Measurements from ENCODE around the gene CDRT4. TPM values are rescaled to one million over a fixed set of nuclear protein-coding genes. Genes with fewer than 3 reads are reported as not detected.

The CDRT4 gene
- total and polyA plus RNA-seq, 10 of the 15 experiments (the other 5 are each of a cell fraction or from before 2014, with no cell fraction given): 0.11 to 1.3 (median 0.51) TPM; not detected in 3

DNA sequence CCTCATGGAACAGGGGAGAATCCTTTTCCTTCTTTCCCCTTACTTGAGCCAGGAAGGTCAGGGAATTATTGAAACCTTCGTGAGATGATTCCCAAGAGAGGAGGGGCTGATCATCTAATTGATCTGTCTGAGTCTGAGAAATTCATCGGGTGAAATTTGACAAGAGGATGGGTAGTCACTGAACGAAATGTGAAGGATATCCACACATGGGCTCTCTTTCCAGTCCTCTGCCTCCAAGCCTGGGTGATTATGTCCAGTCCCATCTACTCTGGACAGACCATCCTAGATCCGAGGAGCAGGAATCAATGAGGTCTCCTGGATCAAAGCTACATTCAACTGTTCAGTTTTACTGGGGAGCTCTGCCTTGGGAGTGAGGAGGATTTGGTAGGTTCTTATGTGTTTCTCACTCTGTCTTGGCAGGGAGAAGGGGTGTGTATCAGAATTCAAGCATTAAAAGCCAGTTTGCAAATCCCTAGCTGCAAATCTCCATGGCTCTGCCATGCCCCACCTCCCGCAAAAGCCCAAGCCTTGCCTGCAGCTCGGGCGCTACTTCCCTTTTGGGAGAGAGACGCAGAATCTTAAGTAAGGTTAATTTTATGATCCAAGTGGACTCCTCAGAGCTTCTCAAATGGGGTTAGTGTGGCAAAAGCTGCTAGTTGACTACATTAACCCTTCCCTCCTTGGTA lies 78.9 kb downstream of the CDRT4 start:
- CTCF ChIA-PET: no interaction called here
- BruUV-seq (replicated peaks): no TSS peak
- in situ Hi-C loops (cut with MboI): no loop called here

More for the DNA sequence above, 78.9 kb downstream of the CDRT4 start:
- Histone ChIP-seq H3K4me2 (ENCODE audit: control insufficient read depth, insufficient read depth) (no peak overlapping the region), H3K9me3 (replicated peaks; ENCODE audit: control insufficient read depth, insufficient read depth, low read length) (no peaks in the 10 kb centered on the region), H3K79me2 (ENCODE audit: control insufficient read depth, insufficient read depth, low read length) (no peaks in the 10 kb centered on the region), H3K36me3 (ENCODE audit: control insufficient read depth in 2 of 2, insufficient read depth in 2 of 2, low read length in 1 of 2) (no peaks in the 10 kb centered on the region), H3K4me1 (ENCODE audit: control insufficient read depth, insufficient read depth, low read length) (no peaks in the 10 kb centered on the region), H3K27me3 (replicated peaks in 1 of 2; ENCODE audit: control insufficient read depth in 2 of 2, insufficient read depth in 2 of 2, low read length in 1 of 2) (no peaks in the 10 kb centered on the region), H3K27ac (ENCODE audit: control insufficient read depth, insufficient read depth) (no peak overlapping the region), H3K4me3 (no peak overlapping the region), H3K9ac (ENCODE audit: control insufficient read depth, insufficient read depth, low read length) (no peak overlapping the region), H2AFZ (ENCODE audit: control insufficient read depth, low read depth, low read length) (no peak overlapping the region), H4K20me1 (ENCODE audit: control insufficient read depth, insufficient read depth) (no peaks in the 10 kb centered on the region)
- ChIA-PET SMC1A (ENCODE audit: uncharacterized antibody, unreplicated experiment) (no interaction called here), POLR2A (no interaction called here), RAD21 (ENCODE audit: unreplicated experiment) (no interaction called here)
- no peak for ATAC-seq
- TF ChIP-seq KAT2A (conservative IDR thresholded peaks at IDR 0.05; ENCODE audit: control insufficient read depth, low read depth, low read length) (no peak), WRNIP1 (IDR thresholded peaks at IDR 0.05; ENCODE audit: borderline replicate concordance, low read depth, low read length) (no peak), GATAD2B (conservative IDR thresholded peaks at IDR 0.05; ENCODE audit: low read depth) (no peak), ATF2 (IDR thresholded peaks at IDR 0.05; ENCODE audit: low read length) (no peak), CEBPB (IDR thresholded peaks at IDR 0.05; ENCODE audit: borderline replicate concordance in 1 of 2, low read depth in 2 of 2, low read length in 2 of 2) (no peak), ZBTB4 (CRISPR knock-in tag; IDR thresholded peaks at IDR 0.05) (no peak), RAD21 (IDR thresholded peaks at IDR 0.05; ENCODE audit: insufficient read depth, low read depth, low read length) (no peak)
- TF ChIP-seq, protein P1, sequence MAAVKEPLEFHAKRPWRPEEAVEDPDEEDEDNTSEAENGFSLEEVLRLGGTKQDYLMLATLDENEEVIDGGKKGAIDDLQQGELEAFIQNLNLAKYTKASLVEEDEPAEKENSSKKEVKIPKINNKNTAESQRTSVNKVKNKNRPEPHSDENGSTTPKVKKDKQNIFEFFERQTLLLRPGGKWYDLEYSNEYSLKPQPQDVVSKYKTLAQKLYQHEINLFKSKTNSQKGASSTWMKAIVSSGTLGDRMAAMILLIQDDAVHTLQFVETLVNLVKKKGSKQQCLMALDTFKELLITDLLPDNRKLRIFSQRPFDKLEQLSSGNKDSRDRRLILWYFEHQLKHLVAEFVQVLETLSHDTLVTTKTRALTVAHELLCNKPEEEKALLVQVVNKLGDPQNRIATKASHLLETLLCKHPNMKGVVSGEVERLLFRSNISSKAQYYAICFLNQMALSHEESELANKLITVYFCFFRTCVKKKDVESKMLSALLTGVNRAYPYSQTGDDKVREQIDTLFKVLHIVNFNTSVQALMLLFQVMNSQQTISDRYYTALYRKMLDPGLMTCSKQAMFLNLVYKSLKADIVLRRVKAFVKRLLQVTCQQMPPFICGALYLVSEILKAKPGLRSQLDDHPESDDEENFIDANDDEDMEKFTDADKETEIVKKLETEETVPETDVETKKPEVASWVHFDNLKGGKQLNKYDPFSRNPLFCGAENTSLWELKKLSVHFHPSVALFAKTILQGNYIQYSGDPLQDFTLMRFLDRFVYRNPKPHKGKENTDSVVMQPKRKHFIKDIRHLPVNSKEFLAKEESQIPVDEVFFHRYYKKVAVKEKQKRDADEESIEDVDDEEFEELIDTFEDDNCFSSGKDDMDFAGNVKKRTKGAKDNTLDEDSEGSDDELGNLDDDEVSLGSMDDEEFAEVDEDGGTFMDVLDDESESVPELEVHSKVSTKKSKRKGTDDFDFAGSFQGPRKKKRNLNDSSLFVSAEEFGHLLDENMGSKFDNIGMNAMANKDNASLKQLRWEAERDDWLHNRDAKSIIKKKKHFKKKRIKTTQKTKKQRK (IDR thresholded peaks at IDR 0.05; ENCODE audit: low read depth, low read length): no peak
- no peak for FAIRE-seq
- 40% methylated on average over 8 of the region's 8 CpGs for WGBS (ENCODE audit: insufficient coverage, insufficient replicate concordance, low lambda C conversion rate, missing lambda C conversion rate)
- intact Hi-C loops (cut with micrococcal nuclease; ENCODE audit: unreplicated experiment): no loop called here
- no peak for DNase-seq (ENCODE audit: low read depth, low spot score)
